NCI-H526 treated with DMSO at 0.1 percent for 48 hours (cell line): ENCODE results near the gene CFAP74.

Experiments used
- DNase-seq: peaks from one replicate; lab custom pipeline; 2025; lab: John Stamatoyannopoulos, UW

Gene CFAP74

DNA sequence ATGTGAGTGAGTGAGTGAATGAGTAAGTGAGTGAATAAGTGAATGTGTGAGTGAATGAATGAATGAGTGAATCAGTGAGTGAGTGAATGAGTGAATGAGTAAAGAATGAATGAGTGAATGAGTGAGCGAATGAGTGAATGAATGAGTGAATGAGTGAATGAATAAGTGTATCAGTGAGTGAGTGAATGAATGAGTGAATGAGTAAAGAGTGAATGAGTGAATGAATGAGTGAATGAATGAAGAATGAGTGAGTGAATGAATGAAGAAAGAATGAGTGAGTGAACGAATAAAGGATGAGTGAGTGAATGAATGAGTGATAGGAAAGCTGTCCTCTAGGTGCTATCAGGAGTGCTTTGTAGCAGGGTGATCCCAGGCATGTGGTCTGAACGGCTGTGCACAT is 35.7 kb downstream of the CFAP74 start:
- DNase-seq = no peak

DNA sequence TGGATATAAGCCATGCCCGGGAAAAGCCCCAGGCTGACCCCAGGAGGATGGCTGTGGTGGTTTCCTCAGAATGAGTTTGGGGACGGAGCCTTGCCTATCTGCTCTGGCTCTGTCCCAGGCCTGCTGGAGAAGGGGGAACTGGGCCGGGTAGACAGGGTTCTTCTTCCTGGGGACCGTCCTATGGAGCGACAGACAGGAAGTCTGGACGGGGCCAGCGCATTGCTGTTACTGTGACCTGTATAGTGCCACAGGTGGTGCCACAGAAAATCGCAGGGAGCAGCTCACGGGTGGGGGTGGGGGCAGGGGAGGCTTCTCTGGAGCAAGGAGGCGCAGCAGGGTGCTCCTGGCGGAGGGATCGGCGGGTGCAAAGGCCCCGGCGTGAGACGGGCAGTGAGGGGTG is 36.4 kb downstream of the CFAP74 start:
- DNase-seq = no peak

DNA sequence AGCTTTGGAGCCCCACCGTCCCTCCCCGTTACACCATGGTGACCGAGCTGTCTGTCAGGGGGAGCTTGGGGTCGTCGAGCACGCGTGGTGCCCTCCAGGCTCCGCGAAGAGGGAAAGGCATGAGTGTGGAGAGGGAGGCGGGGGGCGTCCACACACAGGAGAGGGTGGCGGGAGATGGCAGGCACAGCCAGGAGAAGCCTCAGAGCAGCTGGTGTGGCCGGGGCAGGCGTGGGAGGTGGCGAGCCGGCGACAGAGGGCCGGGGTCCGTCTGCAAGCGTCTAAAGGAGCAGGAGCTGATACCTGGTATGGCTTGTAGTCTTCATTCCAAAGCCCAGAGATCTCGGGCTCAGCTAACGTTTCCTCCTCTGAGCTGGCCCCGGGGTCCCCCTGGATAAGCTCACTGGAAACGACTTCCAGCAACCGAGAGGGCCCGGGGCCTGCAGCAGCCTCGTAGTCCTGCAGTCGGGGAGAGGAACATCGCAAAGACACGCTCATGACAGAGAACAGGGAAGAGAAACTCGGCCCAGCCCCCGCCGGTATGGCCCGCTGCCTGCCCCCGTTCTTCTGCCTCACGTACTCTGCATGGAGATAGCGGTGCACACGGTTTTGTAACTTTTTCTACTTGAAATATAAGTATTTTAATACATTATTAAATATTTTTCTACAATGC is 37.4 kb downstream of the CFAP74 start:
- DNase-seq = no peak

DNA sequence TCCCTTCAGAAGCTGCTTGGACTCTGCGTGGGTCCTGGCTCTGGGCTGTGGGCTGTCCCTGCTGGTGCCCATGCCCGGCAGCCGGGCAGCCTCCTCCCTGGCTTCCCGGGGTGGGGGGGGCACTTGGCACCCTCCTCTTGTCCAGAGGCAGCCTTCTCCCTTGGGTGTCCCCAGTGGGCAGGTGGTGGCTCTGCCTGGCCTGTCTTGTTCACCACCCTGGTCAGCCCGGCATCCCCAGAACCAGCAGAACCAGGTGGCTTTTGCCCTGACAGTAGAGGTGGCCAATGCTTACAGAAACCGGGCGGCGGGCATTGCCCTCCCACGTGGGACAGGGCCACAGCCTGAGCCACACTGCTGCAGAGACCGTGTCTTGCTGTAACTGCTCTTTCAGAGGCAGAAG is 38.0 kb downstream of the CFAP74 start:
- no peak for DNase-seq

DNA sequence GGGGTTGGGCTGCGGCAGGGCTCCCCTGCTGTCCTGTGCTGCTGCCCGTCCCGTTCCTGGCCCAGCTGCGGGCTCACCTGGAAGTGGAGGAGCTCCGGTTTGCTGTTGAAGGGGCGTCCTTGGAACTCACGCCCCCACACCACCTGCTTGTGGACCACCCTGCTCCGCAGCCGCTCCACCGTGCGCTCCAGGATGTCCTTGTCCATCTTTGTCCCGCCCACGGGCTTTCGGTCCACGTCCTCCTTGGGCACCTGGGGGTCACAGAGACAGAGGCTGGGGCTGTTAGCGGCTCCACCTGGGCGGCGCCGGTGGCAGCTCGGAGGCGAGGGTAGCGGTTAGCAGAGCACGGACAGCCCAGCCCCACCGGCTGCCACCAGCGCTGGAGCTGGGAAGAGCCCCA is 38.8 kb downstream of the CFAP74 start:
- DNase-seq = no peak

DNA sequence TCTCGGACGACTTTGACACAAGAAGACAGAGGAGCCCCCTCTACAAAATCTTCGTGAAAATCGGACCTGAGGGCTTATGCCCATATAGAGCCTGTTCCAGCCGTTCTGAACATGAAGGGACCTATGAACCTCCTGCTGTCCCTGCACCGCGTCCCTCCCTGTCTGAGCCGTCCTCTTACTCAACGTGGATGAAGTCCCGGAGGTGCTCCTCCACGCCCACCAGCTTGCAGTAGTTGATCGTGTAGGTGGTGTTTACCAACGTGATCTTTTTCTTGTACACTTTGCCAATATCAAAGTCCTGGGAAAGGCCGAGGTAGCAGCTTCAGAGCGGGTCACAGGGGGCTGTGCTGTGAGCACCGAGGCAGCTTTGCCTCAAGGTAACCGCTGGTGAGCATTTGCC is 40.0 kb downstream of the CFAP74 start:
- no peak for DNase-seq

DNA sequence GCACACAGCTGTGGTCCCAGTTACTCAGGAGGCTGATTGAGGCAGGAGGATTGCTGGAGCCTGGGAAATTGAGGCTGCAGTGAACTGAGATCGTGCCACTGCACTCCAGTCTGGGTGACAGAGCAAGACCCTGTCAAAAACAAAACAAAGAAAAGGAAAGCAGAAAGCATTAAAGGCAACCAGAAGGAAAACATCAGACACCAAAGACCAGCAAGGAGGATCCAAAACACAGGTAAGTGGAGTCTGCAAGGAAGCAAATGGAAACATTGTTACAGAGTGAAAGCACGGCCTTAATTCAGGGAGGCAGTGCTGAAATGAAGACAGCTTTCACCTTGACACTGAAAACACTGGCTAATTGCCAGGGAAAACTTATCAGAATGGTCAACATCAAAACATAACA is 40.8 kb downstream of the CFAP74 start:
- DNase-seq = no peak

DNA sequence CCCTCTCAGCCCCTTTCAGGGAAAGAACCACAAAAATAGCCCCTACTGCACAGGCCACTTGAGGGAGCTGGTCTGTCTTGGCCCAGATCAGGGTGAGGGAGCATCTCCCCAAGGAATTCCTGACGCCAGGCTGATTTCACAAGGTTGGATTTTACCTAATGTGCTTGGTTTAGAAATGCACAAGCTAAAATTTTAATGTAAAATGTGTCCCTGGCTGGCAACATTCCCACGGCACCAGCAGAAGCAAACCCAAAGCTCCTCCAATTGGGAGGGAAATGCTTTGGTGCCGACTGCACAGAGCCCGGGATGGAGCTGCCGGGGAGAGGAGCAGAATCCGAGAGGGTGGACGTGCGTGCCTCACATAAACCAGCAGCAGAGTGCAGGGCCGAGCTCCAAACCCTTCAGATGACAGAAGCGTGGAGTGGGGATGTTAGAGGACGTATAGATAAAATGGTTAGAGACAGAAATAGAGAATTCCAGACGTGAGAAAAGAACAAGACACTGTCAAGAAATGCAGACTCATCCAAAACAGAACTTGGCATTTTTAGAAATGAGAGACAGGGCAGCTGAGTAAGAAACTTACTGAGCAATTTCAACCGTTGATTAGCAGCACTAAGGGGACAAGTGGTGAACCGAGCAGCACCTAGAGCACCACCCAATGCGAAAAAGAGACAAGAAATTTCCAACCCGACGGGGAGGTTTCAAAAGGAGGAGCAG is 42.9 kb downstream of the CFAP74 start:
- no peak for DNase-seq

DNA sequence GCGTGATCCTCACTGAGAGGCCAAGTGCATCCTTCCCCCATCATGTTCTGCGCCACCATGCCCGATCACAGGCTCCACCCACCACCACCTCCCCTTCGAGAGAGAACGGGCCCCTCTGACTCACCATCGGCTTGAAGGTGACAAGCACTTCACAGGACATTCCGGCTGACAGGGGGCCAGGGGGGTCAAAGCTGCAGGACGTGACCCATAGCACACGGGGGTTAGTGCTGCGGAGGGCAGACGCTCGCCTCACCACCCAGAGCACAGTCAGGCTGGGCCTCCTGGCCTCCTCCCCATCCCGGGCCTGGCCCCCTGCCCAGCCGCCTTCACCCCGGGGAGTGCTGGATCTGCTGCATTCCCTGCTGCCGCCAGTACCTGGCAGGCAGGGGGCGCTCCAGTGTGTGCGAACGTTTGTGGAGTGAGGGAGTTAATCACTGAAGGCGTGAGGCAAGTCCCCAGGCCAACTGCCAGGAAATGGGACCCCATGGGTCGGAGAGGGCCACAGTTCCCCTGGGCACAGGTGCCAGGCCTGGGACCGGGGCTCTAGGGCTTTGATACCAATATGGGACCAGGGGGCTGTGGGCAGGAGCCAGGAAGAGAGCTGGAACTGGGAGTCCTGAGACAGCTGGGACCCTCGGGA is 43.6 kb downstream of the CFAP74 start:
- peak; percentile 58 for DNase-seq

DNA sequence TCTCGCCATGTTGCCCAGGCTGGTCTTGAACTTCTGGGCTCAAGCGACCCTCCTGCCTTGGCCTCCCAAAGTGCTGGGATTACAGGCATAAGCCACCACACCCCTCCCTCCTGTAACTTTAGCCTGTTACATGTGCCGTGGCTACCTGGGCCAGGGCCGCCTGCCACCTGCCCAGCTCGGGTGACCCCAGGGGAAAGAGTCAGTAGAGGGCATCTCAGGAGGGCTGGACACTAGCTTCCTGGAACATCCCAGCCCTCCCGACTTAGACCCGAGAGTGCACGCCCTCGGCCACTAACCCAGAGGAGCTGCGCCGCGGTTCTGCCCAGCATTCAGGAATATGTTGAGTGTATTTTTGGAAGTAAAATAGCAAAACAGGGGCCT is 44.1 kb downstream of the CFAP74 start:
- no peak for DNase-seq

DNA sequence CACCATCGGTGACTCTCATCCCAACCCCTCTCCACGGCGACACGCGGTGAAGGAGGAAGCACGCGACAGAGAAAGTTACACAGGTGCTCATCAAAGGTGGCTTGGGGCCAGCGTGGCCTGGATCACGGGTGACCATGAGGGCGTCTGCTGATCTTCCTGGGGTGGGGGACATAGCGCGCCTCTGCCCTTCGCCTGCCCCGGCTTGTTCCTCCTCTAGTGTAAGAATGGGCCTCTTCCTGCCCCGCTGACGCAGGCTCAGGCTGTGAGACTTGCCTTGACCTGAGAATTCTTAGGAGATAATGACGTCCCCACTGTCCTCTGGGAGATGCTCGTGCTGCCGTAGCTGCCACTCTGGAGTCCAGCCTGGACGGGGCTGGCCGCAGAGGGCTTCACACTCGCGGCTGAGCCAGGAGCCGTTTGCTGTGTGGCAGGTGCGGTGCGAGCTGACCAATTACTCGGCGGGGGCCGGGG is 45.5 kb downstream of the CFAP74 start:
- DNase-seq = no peak

DNA sequence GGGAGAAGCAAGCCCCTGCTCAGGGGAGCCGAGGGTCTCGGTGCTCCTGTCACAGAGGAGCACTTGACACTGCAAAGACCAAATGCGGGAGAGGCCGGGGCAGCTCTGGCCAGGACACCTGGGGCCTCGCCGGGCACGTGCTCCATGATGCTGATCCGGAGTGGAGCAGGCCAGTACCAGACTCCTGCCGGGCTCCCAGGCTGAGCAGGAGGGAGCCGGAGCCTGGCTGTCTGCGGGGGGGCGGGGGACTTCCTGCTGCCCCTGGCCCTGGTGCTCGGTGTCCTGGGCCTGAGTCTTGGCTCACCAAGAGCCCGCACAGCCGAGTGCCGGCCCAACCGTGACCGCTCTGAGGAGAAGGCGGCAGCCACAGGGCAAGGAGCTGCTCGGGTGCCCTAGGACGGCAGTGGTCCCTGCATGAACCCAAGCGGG is 46.0 kb downstream of the CFAP74 start:
- DNase-seq = no peak

DNA sequence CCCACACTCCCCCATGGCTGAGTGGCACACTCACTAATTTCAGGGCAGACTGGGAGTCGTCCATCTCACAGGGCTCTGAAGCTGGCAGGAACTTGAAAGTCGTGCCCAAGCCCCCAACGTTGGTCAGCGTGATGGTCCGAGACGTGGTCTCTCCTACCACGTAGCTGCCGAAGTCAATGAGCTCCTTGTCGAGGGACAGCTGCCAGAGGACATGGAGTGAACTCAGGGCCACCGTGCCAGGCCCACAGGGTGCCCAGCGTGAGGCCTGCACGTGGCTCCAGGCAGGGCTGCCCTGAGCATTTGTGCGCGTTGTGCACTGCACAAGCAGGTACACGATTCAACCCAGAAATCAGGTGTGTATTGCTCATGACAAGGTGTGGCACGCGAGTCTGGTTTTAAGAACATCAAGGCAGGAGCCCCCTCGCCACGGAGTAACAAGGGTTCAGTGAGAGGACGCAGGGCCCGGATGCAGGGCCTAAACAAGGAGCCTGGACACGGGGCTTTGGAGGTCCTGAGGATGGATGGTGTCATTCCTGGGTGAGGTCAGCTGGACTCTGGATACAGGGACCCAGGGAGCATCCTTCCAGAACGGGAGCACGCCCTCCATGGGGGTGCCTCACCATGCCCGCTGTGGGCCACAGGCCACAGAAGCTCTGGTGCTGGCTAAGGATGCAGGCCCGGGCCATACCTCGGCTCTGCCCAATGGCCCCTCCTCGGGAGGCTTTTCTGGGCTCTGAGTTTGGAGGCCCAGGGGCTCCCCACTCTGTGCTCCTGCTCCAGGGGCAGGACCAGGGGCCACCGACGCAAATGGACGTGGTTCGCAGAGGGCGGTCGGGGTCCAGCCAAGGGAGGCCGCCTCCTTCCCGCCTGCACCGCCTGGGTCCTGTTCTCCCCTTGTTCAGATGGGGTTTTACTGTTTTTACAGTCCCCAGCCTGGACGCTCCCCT is 46.7 kb downstream of the CFAP74 start:
- DNase-seq = no peak

DNA sequence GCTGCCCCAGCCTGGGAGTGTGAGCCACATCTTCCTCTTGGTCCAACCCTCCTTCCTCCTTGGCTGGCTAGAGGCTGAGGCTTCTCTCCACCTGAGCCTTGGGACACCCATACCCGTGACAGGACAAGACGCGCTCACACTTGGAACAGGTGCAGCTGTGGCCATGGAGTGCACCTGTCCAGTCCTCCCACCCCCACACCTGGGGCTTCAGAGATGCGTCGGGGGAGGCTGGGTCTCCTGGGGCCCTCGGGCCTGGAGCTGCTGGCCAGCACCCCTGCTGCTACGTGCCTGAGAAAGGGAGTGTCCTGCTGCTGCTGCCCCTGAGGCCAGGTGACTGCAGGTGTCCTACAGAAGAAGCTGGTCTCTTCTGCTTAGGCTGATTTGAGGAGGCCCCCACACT is 47.5 kb downstream of the CFAP74 start:
- DNase-seq = no peak

DNA sequence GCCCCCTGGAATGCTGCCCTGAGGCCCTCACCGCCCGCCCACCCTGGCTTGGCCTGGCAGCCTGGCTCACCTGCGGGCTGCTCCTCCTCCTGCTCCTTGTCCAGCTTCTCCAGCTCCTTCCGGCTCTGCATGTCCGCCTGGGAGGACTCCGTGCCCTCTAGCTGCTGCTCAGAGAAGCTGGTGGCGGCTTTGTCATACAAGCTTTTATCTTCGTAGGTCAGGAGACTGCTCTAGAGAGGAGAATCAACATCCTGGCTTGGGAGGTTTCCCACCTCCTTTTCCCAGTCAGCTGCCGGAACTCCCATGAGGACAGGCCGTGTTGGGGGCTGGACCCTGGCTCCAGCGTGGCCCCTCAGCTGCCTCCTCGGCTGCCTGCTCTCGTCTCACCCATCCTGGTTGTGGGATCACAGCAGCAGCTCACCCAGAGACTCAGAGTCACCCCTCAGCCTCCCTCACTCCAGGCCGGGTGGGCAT is 47.9 kb downstream of the CFAP74 start:
- DNase-seq = no peak

DNA sequence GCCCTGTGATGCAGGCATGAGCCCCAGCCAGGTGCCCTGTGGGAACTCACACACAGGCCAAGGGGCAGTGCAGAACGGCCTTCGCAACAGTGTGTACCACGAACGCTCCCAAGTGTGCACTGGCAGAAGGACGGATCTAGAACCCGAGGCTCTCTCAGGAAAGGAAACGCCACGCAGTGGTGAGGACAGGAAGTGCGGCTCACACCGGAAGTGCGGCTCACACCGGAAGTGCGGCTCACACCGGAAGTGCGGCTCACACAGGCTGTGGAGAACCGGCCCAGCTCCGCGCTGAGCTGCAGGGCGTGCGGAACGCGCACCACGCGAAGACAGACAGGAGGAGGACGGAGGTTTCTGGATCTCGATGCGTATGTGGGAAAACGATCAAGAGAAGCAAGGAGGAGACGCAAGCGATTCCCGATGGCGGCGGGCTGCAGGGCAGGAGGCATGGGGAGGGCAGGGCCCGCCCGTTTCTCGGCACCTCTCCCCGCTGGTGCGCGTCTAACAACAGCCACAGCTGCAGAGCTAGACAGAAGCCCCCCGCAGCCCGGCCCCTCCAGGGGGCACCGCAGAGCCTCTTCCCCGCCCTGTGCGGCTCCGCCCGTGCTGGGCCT is 48.6 kb downstream of the CFAP74 start:
- DNase-seq = no peak

DNA sequence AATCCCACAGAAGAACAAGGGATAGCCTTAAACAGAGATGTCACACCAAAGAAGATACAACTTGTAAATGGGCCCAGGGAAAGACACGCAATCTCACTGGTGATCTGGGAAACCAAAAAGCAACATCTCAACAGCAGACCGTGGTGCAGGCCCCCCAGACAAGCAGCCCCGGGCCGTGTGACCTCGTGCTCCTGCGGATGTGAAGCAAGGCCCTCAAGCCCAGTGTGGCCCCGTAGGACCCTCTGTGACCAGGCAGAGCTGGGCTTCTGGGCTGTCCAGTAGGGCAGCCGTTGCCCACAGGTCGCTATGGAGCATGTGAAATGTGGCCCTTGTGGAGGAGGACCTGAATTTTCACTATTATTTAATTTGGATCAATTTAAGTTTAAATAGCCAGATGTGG is 49.6 kb downstream of the CFAP74 start:
- DNase-seq = no peak

DNA sequence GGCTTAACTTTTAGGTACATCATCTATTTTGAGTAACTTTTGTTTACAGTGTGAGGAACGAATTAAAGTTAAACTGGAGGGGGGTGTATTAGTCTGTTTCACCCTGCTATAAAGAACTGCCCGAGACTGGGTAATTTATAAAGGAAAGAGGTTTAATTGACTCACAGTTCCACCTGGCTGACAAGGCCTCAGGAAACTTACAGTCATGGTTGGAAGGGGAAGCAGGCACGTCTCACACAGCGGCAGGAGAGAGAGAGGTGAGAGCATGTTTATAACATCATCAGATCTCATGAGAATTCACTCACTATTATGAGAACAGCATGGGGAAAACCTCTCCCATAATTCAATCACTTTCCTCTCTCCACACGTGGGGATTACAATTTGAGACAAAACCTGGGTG is 52.6 kb downstream of the CFAP74 start:
- no peak for DNase-seq

DNA sequence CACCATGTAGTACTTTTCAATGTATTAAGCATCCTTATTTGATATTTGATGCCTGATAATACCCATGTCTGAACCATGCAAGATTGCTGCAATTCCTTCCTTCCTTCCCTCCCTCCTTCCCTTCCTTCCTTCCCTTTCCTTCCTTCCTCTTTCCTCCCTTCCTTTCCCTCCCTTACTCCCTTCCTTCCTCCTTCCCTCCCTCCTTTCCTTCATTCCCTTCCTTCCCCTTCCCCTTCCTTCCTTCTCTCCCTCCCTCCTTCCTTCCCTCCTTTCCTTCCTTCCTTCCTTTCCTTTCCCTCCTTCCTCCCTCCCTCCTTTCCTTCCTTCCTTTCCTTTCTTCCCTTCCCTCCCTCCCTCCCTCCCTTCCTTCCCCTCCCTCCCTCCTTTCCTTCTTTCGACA is 54.8 kb downstream of the CFAP74 start:
- DNase-seq = no peak

DNA sequence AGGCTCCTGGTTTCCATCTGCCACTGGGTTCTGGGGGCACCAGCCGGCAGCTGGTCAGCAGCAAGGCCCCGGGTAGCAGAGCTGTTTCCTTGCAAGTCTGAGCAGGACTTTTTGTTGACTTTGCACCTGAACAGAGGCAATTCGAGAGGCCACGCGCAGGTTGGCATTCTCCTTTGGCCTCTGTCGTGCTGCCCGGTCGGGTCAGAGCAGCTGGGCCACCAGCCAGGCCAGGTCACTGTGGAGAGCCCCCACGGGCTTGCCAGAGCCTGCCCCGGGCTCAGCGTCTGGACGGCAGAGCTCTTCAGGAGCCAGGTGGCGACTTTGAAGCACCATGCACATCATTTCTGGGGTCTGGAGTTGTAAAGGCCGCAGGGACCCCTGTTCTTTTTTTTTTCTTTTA is 56.1 kb downstream of the CFAP74 start:
- DNase-seq = no peak

DNA sequence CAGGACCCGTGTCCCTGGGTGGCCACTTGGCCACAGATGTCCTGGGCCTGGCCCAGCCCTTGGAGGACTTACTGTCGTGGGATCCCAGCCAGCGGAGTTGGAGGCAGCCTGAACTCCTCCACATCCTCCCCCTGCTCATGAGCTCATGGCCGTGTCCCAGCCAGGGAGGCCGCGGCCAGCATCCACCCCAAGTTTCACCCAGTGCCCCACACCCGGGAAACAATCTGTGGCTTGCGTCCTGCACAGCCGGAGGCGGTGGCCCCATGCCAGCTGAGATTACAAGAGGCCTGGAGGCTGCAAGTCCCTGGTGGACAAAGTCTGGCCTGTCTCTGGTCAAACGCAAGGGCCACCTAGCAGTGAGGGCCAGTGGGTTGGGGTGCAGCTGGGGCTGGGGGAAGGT is 57.0 kb downstream of the CFAP74 start:
- DNase-seq = no peak
